Activated CD4-positive, alpha-beta T cell treated with anti-CD3 and anti-CD28 coated beads, Interleukin-2, amount 50 U/mL, for 1 hour (primary cell): ENCODE data around the gene TJP2.

ENCODE experiments used
- DNase-seq: peaks from one replicate; pipeline ENCODE4 v3.0.0-alpha.2; 2020

TJP2 gene

DNA sequence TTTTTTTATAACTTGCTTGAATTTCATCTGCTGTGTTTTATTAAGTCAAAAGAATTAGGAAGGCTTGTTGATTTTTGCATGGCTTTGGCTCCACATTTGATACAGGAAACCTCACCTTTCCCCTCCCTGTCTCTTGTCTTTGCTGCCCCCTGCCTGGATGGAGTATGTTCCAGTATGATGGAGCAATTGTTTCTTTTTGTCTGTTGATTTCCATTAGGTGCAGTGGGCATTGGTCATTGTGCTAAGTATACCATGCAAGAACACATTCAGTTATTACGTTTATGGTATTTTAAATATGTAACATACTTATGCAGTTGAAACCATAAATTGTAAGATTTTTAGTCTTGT lies 19.6 kb downstream of the TJP2 start:
- no peak for DNase-seq

DNA sequence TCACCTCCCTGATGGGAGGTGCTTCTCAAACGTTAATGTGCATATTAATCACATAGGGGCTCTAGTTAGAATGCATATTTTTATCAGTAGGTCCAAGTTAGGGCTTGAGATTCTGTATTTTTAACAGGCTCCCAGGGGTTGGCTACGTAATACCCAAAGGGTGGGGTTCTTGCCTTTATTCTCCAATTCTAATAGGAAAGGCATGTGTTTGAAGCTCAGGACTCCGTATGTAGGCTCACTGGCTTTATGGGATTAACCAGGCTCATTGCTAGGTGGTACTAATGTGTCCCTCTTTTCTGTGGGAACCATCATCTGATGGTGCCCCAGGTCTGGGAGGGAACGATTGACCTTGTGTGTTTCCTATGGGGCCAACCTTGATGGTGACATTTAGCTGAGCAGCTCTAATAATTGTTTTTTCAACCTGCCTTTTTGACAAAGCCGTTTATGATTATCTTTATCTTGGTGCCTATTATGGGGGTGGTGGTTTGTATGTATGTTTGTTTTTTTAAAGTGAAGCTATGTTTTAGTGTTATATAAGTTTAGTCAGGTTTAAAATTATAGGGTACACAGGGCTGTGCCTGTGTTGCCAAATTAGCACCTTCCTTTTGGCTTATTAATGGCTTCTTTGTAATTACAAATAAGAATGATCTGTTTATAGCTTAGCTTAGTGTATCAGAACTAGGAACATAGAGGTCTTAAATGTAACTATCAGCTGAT lies 20.8 kb downstream of the TJP2 start:
- no peak for DNase-seq

DNA sequence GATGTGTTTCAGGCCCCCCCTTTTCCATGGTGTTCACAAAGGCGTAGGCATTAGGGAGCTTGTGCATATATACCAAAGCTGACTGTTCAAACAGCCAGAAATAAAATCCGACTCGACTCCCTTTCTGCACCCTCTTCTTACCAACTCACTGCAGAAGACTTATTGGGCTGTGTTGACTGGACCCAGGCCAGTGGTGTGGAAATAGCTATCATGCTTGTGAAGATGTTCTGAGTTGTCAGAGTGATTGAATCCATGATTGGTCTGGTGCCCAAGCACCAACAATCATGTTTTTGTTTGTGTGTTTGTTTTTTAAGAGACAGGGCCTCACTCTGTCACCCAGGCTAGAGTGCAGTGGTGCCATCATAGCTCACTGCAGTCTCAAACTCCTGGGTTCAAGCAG lies 21.6 kb downstream of the TJP2 start:
- DNase-seq: no peak

DNA sequence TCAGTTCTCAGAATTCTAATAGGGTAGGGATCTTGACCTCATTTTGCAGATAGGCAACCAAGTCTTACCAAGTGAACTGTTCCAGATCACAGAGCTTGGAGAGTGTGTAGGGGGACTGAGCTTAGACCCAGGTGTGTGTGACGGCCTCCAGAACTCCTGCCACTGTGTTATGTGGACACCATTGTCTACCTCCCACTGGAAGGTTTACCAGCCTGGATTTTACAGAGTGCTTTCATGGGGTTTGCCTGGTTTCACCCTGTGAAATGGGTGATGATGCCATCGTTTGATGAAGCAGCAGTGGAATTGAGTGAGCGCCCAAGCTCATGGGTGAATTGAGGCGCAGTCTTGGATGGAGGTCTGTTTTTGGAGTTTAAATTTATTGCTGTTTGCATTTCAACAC lies 23.6 kb downstream of the TJP2 start:
- no peak for DNase-seq

DNA sequence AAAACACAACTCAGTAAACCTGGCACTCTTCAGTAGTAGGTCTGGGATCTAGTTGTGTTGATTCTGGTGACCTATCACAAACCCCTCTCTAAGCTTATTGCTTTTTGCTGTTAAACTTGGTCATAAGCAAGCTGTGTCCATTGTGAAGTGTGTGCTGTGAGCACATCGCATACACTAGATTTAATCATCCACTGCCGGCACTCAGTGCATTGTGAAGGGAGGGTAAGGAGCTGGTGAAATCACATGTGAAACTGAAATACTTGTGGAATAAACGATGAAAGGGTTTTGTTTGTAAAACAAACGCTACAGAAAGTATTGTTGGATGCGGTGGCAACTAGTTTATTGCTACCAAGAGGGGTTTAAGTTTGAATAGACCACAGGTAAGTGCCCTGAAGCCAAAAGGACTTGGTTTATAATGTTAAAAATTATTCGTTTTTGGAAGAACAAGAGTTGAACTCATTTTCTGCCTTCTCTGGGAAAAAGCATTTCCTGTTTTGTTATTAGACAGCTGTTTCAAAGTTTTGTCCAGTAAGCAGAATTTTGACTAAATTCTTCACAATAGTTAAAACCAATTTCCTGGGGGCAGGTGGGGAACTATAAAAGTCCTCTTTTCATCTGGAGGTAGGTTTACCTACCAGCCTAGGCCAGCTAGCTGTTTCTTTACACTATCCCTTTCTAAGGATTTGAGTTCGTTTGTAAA lies 24.6 kb downstream of the TJP2 start:
- DNase-seq: no peak

DNA sequence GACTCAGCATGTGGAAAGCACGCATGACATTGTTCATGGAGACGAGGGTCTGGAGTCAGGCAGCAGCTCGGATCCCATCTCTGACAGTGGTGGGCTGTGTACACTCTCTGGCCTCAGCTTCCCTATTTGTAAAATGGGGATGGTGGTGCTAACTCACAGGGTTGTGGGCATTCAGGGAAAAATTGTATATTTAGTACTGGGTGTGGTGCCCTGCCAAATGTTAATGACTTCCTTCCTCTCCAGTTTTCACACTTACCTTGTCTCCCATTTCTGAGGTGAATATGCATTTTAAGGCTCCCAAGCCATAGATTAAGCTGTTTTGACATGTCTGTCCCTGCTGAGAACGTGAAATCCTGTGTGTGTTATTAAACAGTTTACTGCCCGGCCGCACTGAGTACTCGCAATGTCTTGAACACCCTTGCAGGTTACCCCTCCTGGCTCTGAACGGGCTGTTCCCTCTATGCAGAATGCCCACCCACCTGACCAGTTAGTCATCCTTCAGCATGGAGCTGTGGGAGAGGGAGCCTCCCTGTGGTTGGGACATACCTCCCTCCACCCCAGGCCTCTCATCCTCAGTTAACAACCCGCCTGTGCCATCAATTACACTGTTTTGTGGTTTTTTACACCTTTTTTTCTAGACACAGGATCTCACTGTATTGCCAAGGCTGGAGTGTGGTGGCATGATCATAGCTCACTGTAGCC lies 25.8 kb downstream of the TJP2 start:
- DNase-seq: no peak

DNA sequence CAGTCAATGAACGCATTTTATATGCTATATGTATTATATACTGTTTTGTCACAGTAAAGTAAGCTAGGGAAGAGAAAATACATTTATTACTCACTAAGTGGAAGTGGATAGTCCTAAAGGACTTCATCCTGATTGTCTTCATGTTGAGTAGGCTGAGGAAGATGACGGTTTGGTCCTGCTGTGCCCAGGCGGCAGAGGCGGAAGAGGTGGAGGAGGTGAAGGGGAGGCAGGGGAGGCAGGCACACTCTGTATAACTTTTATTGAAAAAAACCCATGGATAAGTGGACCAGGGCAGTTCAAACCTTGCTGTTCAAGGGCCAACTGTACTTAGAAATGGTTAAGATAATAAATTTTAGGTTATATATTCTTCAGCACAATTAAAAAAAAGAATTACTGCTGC lies 28.5 kb downstream of the TJP2 start:
- no peak for DNase-seq

DNA sequence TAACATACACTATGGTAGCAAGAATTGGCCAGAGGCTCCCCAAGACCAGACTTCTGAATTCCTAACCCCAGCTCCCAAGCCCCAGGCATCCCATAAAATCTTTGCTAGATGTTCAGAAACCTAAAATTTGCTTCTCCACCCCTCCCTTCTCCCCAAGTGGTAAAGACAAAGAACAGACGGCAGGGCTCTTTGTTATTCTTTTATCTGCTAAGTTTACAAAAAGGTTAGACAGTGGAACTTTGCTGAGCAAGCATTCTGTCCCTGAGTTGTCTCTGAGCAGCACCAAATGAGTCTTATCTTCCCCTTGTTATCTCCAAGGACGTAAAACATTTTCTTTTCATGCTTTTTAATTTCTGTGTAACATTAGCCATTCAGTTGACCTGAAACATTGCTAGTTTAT lies 30.2 kb downstream of the TJP2 start:
- DNase-seq: no peak

DNA sequence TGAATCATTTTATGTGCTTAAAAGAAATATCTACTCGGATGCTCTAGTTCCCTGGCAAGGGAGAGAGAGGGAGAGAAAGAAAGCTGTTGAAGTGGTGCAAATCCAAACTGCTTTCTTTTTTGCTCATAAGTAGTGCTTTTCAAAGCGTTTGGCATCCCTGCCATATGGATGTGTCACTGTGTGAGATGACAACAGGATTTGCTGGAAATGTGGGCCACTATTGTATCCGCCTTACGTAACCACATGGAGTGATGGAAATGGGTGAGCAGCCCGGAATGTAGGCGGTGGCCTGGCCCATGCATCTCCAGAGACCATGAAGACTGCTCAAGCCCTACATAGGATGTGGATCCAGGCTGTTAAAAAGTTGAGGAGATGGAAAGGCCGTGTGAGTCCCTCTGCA lies 30.8 kb downstream of the TJP2 start:
- no peak for DNase-seq

DNA sequence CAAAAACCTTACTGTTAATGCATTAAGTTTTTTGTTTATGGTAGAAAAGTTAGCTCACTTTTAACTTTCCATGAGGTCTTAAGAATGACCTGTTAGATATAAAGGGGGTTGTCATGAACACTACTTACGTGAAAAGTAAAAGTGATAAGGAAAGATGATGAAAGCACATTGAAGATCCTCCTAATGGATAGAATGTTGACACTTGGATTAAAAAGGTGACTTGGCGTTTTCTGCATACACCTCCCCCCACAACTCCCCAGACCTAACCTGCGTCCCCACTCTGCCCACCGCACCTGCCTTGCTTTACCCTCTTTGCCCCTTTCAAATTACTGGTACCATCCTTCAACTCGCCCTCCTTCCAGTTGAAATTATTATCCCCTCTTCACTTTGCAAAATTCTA lies 32.0 kb downstream of the TJP2 start:
- no peak for DNase-seq

DNA sequence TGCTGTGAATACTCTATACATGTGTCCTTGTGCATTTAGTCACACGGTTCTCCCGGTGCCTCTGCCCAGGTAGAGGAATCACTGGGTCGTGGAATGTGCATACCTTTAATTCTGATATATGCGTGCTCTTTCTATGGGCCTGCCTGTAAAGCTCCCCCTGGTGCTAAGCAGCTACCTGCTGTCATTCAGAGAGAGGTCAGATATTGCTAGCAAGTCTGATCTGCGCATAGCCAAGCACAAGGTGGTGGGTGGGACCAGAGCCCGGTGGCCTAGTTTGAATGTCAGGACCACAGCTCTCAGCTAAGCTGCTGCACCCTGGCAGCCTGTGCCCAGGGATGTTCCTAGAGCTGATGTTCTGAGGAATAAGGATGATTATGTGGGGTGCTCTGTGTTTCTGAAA lies 33.4 kb downstream of the TJP2 start:
- DNase-seq: no peak

DNA sequence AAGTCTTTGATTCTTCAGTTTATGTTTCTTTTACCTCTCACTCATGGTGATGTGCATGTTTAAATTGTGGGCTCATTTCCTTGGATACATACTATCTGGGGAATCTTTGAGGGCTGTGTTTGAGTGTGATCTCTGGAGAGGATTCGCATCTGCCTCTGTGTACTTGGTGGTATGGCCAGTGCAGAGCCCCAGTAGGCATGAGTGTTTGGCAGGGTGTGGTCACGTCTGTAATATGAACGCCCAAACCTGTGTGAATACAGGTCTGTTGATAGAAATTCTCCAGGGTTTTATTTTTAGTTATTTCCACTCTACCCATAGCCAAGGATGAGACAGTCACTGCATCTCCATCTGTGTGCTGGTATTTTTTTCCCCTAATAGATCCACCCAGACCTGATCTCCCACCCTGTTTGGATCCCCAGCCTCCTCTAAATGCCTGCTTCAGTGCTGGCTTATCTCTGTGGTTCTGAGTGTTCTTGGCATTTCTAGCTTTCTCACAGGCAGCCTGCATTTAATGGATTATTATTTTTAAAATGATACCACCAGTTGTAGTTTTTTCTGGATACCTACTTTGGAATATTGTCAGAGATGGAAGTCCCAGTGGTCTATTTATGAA lies 37.5 kb downstream of the TJP2 start:
- no peak for DNase-seq

DNA sequence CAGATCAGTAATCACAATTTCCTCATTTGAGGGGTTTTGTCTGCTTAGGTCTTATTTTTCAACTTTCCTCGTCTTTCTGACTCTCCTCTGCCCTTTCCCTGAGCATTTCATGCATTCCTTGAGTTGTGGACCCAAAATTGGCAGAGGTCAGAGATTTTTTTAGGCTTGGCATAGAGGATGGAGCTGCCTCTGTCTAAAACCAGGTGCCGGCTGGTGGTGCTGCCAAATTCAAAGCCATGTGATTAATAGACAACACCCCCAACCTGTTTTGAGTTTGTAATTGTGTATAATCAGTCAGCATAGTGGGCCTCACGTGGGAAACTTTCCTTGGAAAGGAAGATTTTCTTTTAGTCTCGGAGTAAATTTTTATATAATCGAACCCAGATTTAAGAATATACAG lies 39.6 kb downstream of the TJP2 start:
- no peak for DNase-seq

DNA sequence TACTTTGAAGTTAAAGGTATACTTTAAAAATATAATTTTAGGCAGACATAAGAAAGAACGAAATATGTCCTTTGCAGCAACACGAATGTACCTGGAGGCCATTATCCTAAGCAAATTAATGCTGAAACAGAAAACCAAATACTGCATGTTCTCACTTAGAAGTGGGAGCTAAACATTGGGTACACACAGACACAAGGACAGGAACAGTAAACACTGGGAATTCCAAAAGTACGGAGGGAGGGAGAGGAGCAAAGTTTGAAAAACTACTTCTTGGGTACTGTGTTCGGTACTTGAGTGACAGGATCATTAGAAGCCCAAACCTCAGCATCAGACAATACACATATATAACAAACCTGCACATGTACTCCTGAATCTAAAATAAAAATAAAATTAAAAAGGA lies 40.9 kb downstream of the TJP2 start:
- no peak for DNase-seq

DNA sequence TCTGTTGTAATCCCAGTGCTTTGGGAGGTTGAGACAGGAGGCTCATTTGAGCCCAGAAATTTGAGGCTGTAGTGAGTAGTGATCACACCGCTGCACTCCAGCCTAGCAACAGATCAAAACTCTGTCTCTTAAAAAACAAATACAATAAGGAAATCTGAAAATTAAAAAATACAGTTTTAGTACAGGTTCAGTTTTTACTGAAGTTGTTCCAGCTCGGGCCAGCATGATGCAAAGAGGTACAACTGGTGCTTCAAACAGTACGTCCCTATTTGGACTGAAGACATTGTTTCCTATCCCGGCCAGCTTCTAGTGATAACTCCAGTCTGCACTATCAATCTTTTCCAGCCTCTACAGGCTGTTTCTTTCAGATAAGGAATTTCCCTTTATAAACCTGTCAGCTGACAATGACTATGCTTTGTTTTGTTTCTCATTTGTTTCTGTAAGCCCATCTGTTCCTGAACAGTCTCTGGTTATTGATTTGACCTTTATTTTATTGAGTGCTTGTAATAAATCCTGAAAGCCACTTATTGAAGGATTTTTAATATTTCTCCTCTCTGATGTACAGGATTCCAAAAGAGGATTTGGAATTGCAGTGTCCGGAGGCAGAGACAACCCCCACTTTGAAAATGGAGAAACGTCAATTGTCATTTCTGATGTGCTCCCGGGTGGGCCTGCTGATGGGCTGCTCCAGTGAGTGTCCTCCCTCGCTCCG lies 41.9 kb downstream of the TJP2 start:
- DNase-seq: no peak

DNA sequence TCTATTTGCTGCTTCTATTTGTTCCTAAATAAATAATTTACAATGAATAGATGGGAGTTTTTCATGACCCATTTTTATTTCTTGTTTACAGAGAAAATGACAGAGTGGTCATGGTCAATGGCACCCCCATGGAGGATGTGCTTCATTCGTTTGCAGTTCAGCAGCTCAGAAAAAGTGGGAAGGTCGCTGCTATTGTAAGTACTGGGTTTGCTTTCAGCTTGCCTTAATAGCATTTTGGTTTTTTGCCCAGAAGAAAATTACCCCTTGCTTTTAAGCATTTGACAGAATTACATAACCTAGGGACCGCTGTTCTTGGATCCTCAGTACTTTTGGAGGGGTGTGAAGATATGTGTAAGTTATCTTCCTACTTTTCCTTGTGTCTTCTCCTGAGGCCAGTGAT lies 44.1 kb downstream of the TJP2 start:
- no peak for DNase-seq

DNA sequence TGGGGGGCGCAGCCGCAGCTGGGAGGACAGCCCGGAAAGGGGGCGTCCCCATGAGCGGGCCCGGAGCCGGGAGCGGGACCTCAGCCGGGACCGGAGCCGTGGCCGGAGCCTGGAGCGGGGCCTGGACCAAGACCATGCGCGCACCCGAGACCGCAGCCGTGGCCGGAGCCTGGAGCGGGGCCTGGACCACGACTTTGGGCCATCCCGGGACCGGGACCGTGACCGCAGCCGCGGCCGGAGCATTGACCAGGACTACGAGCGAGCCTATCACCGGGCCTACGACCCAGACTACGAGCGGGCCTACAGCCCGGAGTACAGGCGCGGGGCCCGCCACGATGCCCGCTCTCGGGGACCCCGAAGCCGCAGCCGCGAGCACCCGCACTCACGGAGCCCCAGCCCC lies 47.0 kb downstream of the TJP2 start:
- DNase-seq: no peak

DNA sequence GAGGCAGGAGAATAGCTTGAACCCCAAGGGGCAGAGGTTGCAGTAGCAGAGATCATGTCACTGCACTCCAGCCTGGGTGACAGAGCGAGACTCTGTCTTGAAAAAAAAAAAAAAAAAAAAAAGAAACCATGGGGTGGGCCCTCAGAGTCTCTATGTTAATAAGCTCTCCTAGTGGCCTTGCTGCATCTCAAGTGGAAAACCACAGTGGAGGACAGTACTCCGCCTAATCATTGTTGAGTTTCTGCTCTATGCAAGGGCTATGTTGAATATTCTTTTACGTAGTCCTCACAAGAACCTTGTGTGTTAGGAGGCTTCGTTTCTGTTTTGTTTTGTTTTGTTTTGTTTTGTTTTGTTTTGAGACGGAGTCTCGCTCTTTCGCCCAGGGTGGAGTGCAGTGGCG lies 48.9 kb downstream of the TJP2 start:
- no peak for DNase-seq

DNA sequence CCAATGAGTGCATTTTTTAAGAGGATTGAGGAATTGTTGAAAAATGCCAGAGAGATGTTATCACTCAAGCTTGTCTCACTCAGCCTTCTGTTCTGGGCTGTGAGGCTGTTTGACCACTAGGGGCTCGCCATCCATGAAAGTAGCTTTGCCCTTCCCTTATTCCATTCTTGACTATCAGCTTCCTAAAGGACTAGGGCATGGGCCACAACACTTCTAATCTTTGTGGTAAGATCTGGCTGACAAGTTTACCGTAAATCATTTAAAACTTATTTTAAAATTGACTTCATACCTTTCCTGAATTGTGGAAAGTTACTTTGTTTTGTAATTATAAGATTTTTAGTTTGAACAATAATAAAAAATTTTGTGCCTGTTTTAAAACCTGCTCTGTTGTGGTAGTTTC lies 49.5 kb downstream of the TJP2 start:
- DNase-seq: no peak

DNA sequence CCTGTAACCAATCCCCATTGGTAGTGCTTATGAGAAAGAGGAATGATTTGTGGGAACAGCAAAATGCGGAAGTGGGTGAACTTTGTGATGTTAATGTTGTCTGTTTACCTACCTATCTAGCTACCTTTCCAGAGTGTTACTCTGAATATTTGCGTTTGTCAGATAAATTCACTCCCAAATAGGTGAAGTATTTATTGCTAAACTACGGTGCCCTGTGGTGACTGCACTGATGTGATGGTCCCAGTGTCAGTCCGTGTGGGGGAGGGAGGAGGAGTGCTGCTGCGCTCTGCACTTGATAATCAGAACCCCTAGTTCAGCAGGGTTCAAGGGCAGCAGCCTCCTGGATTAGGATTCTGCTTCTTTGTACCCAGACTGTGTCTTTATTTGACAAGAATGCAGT lies 55.3 kb downstream of the TJP2 start:
- DNase-seq: no peak

DNA sequence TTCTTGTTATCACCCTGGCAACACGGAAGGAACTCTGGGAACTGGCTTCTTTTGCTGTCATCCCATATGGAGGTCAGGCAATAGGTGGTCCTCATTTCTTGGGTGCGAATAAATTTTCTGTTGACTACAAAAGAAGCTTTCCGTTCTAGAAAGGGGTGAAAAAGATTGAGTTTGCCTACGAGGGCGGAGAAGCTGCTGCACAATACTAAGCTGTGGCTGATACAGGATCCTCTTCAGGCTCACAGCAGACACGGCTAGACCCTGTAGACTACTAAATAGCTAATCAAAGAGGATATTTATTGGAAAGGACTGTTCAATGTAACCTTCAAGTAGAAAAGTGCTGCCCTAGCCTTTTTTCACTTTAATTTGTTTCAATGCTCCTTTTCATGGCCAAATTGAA lies 58.1 kb downstream of the TJP2 start:
- no peak for DNase-seq

DNA sequence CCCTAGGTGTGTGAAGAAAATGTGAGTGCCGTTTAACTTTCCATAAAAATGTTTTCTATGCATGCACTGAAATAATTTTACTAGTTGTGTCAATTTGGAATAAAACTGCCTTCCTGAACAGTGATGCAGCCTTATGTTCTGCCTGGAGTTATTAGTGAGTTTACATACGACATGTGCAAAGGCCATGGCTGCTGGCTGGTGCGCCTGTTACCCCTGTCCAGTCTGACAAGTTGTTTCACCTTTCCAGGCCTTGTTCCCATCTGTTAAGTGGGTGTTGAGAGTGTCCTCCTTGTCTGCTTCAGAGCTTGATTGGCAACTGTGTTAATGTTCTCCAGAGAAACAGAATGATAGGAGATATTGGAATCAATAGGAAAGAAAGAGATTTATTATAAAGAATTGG lies 60.6 kb downstream of the TJP2 start:
- DNase-seq: no peak

DNA sequence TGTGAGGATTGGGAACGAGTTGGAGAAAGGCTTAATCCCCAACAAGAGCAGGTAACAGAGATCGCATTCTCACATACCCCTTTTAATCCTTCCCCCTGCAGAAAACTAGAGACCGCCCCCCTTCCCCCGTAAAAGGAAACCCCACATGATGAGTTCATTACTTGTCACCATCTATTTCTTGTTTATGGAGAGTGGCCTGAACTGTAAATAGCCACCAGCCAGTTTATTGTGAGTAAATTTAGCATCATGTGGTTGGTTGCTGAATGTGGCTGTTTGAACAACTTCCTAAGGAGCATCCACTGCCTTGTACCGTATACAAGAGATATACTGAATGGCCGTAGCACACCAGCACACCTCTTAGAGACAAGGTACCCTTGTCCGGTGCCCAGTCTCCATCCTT lies 62.1 kb downstream of the TJP2 start:
- DNase-seq: no peak
